Muscle of leg (tissue), 11 donors: Measurements from ENCODE around the gene MVB12A. TPM values are rescaled to one million over a fixed set of nuclear protein-coding genes. Genes with fewer than 3 reads are reported as not detected.

ENCODE experiments used
- DNase-seq: peaks from one replicate; pipeline ENCODE4 v3.0.0; 2013
- H3K27ac ChIP-seq: one replicate; pipeline ENCODE4 v1.5.1; 2013; ENCODE audit warnings: mild to moderate bottlenecking, low read length, control low read depth
- H3K27me3 ChIP-seq: one replicate; pipeline ENCODE4 v1.6.1; 2013; ENCODE audit warnings: low read length; ENCODE audit not compliant: control insufficient read depth, insufficient read depth
- H3K36me3 ChIP-seq: one replicate; pipeline ENCODE4 v1.6.1; 2013; ENCODE audit warnings: low read length; ENCODE audit not compliant: control insufficient read depth, insufficient read depth
- H3K4me1 ChIP-seq: one replicate; pipeline ENCODE4 v1.6.1; 2013; ENCODE audit warnings: low read length; ENCODE audit not compliant: control insufficient read depth, insufficient read depth
- H3K4me3 ChIP-seq: one replicate; pipeline ENCODE4 v1.5.1; 2013; ENCODE audit warnings: low read length, control low read depth
- H3K9me3 ChIP-seq: replicated peaks from 2 replicates; pipeline ENCODE4 v1.6.1; 2013; ENCODE audit warnings: low read depth, low read length; ENCODE audit not compliant: control insufficient read depth
- WGBS: methylation state at CpG from one replicate; pipeline ENCODE4 v1.1.5; 2013; ENCODE audit warnings: missing lambda C conversion rate; ENCODE audit not compliant: insufficient coverage; 5-methylcytosine and 5-hydroxymethylcytosine counted together
- polyA plus RNA-seq, 8 donors: library from polyadenylated mRNA; unstranded; fragments of 120-200 nt; gene quantifications; one replicate each; pipeline versions ENCODE4 v1.2.1 to v1.2.3, GENCODE V29; 2013; ENCODE audit warnings: inconsistent platforms in 1 of 8, low replicate concordance in 1 of 8; ENCODE audit not compliant: insufficient read length in 8 of 8, insufficient read depth in 1 of 8
- total RNA-seq: library from RNA; stranded (reverse); fragments of 120-200 nt; gene quantifications from one replicate; pipeline ENCODE4 v1.2.4, GENCODE V29; 2013

The MVB12A gene
- total and polyA plus RNA-seq, 9 donors, result 29.5 to 44.3 (median 32.9) TPM

DNA sequence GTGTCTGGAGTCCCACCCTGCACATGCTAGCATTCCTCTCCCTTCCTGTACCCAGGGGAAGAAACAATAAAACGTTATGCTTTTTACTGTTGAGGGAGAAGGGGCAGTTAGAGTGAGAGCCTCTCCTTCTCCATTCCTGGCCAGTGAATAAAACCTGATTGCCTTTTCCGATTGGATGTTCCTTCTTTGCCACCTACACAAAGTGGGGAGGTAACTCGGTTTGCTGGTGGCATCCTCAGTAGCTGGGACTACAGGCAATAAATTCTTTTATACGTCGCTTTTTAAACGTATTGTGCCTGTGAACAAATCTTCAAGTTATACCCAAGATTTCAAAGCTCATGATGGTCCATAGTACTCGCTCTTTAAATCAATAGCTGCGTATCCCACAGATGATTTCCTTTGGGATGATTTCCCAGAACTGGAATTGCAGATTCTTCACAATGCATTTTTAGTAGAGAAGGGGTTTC is 660 bp upstream of the MVB12A start:
- no peaks in the 10 kb centered on the region for H3K27me3 ChIP-seq
- DNase-seq, result peak; percentile 49
- 13% methylated on average over 4 of the region's 8 CpGs for WGBS
- no peaks in the 10 kb centered on the region for H3K9me3 ChIP-seq
- peak overlapping the region; percentile 94 for H3K27ac ChIP-seq
- peak overlapping the region; percentile 52 for H3K4me3 ChIP-seq
- H3K36me3 ChIP-seq, result peaks cover 14% of the 10 kb centered on the region
- H3K4me1 ChIP-seq, result peaks cover 16% of the 10 kb centered on the region

DNA sequence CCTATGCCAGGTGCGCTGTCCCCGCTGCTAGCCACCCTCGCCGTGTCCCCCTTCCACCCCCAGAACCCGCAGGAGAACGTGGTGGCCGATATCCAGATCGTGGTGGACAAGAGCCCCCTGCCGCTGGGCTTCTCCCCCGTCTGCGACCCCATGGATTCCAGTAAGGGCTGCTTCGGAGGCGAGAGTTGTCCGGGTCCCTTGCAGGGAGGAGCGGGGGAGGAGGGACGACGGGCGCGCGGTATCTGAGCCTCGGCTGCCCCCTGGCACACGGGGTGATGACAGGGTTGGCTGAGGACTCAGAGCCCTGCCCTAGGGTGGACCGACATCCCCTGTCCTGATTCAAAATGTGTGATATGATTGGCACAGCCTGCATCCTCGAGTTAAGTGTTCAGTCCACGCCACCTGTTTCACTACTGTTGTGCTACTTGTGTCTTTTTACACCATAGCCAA is 653 bp downstream of the MVB12A start:
- H3K27me3 ChIP-seq, result no peaks in the 10 kb centered on the region
- no peak overlapping the region for H3K27ac ChIP-seq
- peak overlapping the region; percentile 52 for H3K4me3 ChIP-seq
- peaks cover 14% of the 10 kb centered on the region for H3K36me3 ChIP-seq
- peaks cover 24% of the 10 kb centered on the region for H3K4me1 ChIP-seq
- DNase-seq, result peak; percentile 51
- whole genome bisulfite sequencing, result 6% methylated on average over 19 of the region's 25 CpGs
- H3K9me3 ChIP-seq, result no peaks in the 10 kb centered on the region

DNA sequence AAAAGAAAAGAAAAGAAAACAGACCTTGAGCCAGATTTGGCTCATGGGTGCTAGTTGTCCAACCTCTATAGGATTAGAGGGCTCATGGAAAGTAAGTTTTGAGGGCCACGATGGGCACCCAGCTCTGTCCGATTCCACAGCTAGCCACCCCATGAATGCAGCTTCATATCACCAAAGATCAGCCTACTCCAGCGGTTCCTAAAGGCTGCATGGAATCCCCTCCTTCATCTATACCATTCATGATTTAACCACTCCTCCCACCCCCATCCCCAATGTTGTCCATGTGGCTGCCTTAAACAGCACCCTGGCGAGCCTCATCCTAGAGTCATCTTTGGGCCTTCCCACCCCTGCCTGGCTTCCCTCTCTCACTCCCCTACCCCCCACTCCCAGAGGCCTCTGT is 2.1 kb downstream of the MVB12A start:
- 100% methylated on average over 4 of the region's 4 CpGs for WGBS
- H3K27me3 ChIP-seq, result no peaks in the 10 kb centered on the region
- no peak overlapping the region for H3K4me3 ChIP-seq
- no peaks in the 10 kb centered on the region for H3K9me3 ChIP-seq
- peaks cover 24% of the 10 kb centered on the region for H3K4me1 ChIP-seq
- peaks cover 14% of the 10 kb centered on the region for H3K36me3 ChIP-seq
- no peak for DNase-seq
- H3K27ac ChIP-seq, result no peak overlapping the region

DNA sequence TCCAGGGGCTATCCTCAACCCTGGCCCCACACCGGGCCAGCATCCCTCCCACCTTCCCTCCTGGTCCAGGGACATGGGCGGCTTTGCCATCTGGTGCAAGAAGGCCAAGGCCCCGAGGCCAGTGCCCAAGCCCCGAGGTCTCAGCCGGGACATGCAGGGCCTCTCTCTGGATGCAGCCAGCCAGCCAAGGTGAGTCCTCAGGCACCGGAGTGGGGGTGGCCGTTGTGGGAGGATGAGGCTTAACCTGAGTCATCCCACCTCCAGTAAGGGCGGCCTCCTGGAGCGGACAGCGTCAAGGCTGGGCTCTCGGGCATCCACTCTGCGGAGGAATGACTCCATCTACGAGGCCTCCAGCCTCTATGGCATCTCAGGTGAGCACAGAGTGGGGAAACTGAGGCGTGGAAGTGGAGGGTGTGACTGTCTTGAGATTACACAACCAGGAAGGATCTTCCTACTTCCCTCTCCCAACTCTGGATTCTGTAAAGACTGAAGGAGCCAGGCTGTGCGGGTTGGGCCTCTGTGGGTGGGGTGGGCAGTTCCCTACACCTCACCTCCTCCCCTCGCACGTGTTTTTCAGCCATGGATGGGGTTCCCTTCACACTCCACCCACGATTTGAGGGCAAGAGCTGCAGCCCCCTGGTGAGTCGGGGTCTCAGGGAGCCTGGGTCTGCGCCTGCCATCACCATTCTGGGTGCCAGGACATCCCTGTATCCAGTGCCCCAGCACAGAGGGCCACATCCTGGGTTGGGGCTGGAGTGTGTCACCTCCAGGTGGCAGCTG is 3.8 kb downstream of the MVB12A start:
- no peaks in the 10 kb centered on the region for H3K27me3 ChIP-seq
- H3K4me1 ChIP-seq, result peaks cover 21% of the 10 kb centered on the region
- no peak overlapping the region for H3K4me3 ChIP-seq
- H3K27ac ChIP-seq, result no peak overlapping the region
- peaks cover 14% of the 10 kb centered on the region for H3K36me3 ChIP-seq
- WGBS, result 84% methylated on average over 10 of the region's 20 CpGs
- H3K9me3 ChIP-seq, result no peaks in the 10 kb centered on the region
- DNase-seq, result no peak

DNA sequence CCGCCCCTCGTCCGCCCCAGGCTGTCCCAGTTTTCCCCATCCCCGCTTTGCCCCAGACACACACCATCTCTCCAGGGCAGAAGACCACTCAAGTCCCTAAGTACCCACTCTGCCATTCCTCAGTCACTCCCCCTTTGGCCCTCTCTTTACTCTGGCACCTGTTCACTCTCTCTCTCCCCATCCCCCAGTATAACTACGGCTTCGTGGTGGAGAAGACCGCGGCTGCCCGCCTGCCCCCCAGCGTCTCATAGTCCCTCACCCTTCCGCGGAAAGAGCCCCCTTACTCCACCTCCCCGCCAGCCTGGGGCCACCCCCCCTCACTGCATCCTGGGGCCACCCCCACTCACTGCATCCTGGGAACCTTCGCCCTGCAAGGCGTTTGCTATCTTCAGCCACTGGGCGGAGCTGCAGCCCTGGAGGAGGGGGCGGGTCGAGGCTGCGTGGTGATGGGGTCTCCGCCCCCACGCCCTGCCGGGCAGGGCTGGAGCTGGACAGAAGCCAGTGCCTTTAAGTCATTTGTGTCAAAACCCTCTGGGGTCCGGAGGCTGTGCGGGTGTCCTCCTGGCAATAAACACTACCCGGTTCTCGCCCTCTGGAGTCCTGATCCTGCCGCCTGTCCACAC is 5.0 kb downstream of the MVB12A start:
- Histone ChIP-seq H3K27me3 (no peaks in the 10 kb centered on the region), H3K36me3 (peaks cover 14% of the 10 kb centered on the region), H3K9me3 (no peaks in the 10 kb centered on the region), H3K4me3 (no peak overlapping the region), H3K4me1 (peaks cover 19% of the 10 kb centered on the region), H3K27ac (no peak overlapping the region)
- peak; percentile 49 for DNase-seq
- whole genome bisulfite sequencing, result 12% methylated on average over 19 of the region's 27 CpGs

DNA sequence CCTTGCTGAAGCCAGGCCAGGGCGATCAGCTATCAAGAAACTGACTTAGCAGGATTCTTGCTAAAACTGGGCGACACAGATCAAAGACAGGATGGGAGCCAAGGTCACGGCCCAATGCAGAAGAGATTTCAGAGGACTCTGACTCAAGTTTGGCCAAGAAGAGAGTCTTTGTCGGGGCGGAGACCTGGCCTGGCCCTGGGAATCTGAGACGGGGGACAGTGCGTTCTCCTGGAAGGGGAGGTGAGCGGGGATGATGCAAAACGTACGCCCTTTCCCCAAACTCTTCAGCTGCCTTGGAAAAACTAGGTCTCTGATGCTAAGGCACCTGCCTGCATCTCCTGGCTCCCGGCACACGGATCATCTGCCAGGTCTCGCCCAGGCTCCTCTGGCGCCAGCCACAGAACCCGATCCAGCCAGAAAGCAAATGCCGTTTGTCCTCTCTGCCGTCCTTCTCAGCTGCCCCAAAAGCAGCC is 9.8 kb downstream of the MVB12A start:
- WGBS, result 42% methylated on average over 12 of the region's 17 CpGs
- no peak overlapping the region for H3K27ac ChIP-seq
- H3K27me3 ChIP-seq, result no peaks in the 10 kb centered on the region
- H3K36me3 ChIP-seq, result no peaks in the 10 kb centered on the region
- H3K4me1 ChIP-seq, result peaks cover 12% of the 10 kb centered on the region
- peak; percentile 50 for DNase-seq
- no peaks in the 10 kb centered on the region for H3K9me3 ChIP-seq
- no peak overlapping the region for H3K4me3 ChIP-seq

DNA sequence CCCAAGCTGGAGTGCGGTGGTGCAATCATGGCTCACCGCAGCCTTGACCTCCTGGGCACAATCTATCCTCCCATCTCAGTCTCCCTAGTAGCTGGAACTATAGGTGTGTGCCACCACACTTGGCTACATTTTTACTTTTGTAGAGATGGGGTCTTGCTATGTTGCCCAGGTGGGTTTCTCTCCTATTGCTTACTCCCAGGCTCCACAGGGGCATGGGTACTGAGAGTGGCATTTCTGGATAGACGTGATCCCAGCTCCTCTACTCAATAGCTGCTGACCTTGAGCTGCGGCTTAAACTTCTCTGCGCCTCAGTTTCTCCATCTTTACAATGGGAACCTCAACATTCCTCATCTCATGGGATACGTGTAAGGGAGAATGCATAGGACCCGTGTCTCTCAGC is 11.6 kb downstream of the MVB12A start:
- H3K9me3 ChIP-seq, result no peaks in the 10 kb centered on the region
- H3K27ac ChIP-seq, result no peak overlapping the region
- peaks cover 7% of the 10 kb centered on the region for H3K4me1 ChIP-seq
- WGBS, result 100% methylated on average over 1 of the region's 7 CpGs
- no peak overlapping the region for H3K4me3 ChIP-seq
- H3K27me3 ChIP-seq, result no peaks in the 10 kb centered on the region
- peaks cover 10% of the 10 kb centered on the region for H3K36me3 ChIP-seq
- DNase-seq, result no peak

DNA sequence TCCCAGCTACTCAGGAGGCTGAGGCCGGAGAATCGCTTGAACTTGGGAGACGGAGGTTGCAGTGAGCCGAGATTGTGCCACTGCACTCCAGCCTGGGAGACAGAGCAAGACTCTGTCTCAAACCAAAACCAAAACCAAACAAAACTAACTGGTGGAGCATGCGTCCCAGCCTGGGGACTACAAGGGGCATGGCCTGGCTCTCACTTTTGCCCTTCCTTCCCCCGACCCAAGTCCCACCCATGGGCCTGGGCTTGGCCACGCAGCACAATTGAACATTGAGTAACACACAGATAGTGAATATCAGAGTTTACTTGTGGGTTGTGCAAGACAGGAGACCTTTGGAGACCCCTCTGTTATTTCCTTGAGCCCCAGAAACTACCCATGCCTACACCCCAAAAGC is 15.4 kb downstream of the MVB12A start:
- DNase-seq, result no peak
- WGBS, result 97% methylated on average over 4 of the region's 7 CpGs
- Histone ChIP-seq H3K4me1 (no peaks in the 10 kb centered on the region), H3K36me3 (peaks cover 11% of the 10 kb centered on the region), H3K4me3 (no peak overlapping the region), H3K27me3 (no peaks in the 10 kb centered on the region), H3K9me3 (no peaks in the 10 kb centered on the region), H3K27ac (no peak overlapping the region)

DNA sequence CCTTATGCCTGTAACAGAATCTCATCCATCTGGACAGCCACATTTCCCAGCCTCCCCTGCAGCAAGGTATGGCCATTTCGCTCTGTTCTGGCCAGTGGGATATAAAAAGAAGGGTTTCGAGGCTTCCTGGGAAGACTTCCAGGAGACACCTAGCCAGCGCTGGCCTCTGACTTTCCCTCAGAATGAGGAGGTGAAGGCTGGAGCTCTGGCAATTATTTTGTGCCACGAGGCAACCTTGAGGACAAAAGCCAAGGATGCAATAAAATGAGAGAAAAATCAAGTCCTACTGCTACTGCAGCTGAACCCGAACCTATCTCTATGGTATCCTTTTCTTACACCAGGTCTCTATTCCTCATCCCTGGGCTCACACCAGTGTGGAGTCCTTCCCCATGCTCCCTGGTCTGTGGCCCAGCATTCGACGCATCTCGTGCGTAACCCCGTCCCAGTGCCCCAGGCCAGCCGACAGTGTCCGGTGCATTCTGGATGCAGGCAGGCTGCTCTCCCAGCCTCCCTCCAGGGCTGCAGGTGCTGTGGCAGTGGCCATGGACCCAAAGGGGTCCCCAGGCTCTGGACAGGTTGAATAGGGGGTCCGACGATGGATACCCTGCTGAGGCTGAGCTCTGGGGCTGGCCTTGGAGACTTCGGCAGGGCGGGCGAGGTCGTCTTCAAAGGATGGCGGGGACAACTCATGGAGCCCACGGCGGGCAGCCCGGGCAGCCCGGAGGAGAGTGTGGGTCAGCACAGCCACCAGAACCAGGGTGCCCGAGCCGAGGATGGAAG is 16.4 kb downstream of the MVB12A start:
- Histone ChIP-seq H3K9me3 (peaks cover 2% of the 10 kb centered on the region), H3K27ac (no peak overlapping the region), H3K27me3 (no peaks in the 10 kb centered on the region), H3K4me3 (no peak overlapping the region), H3K4me1 (peaks cover 1% of the 10 kb centered on the region), H3K36me3 (peaks cover 11% of the 10 kb centered on the region)
- DNase-seq, result no peak
- 93% methylated on average over 16 of the region's 25 CpGs for WGBS

DNA sequence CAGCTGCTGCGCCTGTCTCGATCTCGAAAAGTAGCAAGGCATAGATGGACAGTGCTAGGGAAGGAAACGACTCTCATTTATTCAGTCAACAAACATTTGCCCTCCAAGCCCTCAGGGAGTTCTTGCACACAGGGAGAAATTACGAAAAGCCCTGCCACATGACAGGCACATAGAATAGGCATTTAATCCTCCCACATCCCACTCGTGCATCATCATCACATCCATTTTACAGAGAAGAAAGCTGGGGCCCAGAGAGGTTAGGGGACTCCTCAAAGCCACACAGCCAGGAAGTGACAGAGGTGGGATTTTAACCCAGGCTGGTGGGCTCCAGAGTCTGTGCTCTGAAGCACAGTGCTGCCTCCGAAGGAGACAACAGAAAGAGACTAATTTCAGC is 17.0 kb downstream of the MVB12A start:
- DNase-seq, result no peak

More for the DNA sequence above, 17.0 kb downstream of the MVB12A start:
- 50% methylated on average over 1 of the region's 7 CpGs for WGBS
- H3K9me3 ChIP-seq, result peaks cover 5% of the 10 kb centered on the region
- peaks cover 11% of the 10 kb centered on the region for H3K36me3 ChIP-seq
- H3K4me3 ChIP-seq, result no peak overlapping the region
- peaks cover 6% of the 10 kb centered on the region for H3K4me1 ChIP-seq
- no peaks in the 10 kb centered on the region for H3K27me3 ChIP-seq
- no peak overlapping the region for H3K27ac ChIP-seq
